NCI-H748 (cell line): ENCODE measurements around the gene INPP5A.
A peak's percentile ranks its signal among the peaks of the same experiment; 100 is the strongest.
"Not testable (repeated sequence)": the region's sequence is repeated elsewhere in the genome, so short reads cannot be mapped to it uniquely, and the experiment has no call there.

Experiments used
- DNase-seq: peaks from one replicate; lab custom pipeline; 2025; ENCODE audit not compliant: unreplicated experiment; lab: John Stamatoyannopoulos, UW

The INPP5A gene

GRCh38 chr10:132808383-132809231, 271.0 kb downstream of the INPP5A start:
- DNase-seq: no peak

GRCh38 chr10:132809232-132810140, 271.9 kb downstream of the INPP5A start:
- no peak for DNase-seq

- no peak for DNase-seq
These were observed 272.7 kb downstream of the INPP5A start for GRCh38 chr10:132810141-132810806.

- no peak for DNase-seq
These were observed 273.5 kb downstream of the INPP5A start for GRCh38 chr10:132810807-132811700.

- DNase-seq: no peak
These were observed 274.4 kb downstream of the INPP5A start for GRCh38 chr10:132811891-132812481.

GRCh38 chr10:132812520-132812919, 274.9 kb downstream of the INPP5A start:
- DNase-seq: no peak

- no peak for DNase-seq
These were observed 275.4 kb downstream of the INPP5A start for GRCh38 chr10:132813001-132813401.

GRCh38 chr10:132813560-132814468, 276.2 kb downstream of the INPP5A start:
- no peak for DNase-seq

- no peak for DNase-seq
These were observed 276.9 kb downstream of the INPP5A start for GRCh38 chr10:132814469-132814856.

- DNase-seq: no peak
These were observed 277.7 kb downstream of the INPP5A start for GRCh38 chr10:132815168-132815857.

- no peak for DNase-seq
These were observed 279.1 kb downstream of the INPP5A start for GRCh38 chr10:132816718-132817117.

- peak; percentile 26 for DNase-seq
These were observed 280.2 kb downstream of the INPP5A start for GRCh38 chr10:132817701-132818211.

GRCh38 chr10:132820056-132820455, 282.5 kb downstream of the INPP5A start:
- DNase-seq: no peak

GRCh38 chr10:132825783-132826523, 288.4 kb downstream of the INPP5A start:
- not testable (repeated sequence) for DNase-seq

GRCh38 chr10:132826524-132827422, 289.2 kb downstream of the INPP5A start:
- no peak for DNase-seq

GRCh38 chr10:132827423-132827789, 289.8 kb downstream of the INPP5A start:
- DNase-seq: no peak
